SK-N-DZ (cell line): ENCODE data around the gene REEP1.
"Not testable (repeated sequence)": the region's sequence is repeated elsewhere in the genome, so short reads cannot be mapped to it uniquely, and the experiment has no call there.

Experiments
- DNase-seq: peaks from one replicate; pipeline ENCODE4 v3.0.0-alpha.2; 2015; ENCODE audit warnings: low spot score

The REEP1 gene

DNA sequence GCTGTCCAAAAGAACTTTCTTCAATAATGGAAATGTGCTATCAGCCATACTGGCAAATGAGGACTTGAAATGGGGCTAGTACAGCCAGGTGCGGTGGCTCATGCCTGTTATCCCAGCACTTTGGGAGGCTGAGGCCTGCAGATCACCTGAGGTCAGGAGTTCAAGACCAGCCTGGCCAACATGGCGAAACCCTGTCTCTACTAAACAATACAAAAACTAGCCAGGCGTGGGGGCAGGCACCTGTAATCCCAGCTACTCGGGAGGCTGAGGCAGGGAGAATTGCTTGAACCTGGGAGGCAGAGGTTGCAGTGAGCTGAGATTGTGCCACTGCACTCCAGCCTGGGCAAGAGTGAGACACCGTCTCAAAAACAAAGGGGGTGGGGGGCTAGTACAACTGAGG is 92.6 kb downstream of the REEP1 start:
- not testable (repeated sequence) for DNase-seq

DNA sequence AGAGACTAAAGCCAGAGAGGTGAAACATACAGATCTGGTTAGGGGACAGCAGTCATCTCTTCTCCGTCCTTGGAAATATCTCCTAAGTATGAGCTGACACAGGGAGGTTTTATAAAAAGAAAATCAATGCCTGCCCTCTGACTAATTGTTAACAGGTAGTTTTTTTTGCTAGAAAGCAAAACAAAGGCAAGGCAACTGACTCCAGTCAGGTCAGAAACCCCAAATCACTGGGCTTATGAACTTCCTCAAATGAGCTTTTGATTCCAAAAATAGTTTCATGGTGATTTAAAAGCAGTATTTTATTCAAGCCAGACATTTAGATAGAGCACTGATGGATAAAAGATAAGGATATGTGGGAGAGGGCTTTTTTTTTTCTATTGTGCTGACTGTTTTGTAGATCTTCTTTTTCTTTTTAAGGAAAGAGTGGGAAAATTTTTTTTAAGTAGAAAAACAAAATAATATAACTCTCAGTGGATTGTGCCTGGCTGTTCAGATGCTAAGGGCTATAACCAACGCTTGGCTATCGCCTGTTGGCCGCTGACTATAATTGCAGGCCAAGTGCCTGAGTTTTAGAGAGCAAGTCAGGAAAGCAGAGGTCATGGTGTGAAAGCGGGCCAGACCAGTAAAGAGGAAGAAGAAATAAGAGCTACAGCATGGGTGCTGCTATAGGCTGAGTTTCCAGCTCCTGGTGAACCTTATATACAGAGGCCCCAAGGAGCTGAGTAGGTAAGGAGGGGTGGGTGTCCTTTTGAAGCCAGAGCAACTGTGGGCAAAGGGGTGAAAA is 93.3 kb downstream of the REEP1 start:
- DNase-seq = no peak

DNA sequence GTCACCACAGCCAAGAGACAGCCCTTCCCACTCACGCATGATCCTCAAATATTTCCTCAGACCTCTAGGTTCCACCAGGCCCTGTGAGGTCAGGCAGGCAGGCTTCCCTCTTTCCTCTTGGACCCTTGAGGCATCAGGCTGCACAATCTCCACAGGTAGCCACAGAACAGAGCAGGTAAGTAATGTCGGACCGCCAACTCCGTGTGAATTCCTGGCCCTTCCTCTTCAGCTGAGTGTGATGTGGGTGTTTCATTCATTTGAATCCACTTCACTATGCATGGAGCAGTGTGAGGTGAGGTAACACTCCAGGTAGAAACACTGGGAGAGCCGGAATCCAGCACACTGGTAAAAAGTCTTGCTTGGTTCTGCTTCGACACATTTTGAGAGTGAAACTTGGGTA is 94.2 kb downstream of the REEP1 start:
- no peak for DNase-seq

DNA sequence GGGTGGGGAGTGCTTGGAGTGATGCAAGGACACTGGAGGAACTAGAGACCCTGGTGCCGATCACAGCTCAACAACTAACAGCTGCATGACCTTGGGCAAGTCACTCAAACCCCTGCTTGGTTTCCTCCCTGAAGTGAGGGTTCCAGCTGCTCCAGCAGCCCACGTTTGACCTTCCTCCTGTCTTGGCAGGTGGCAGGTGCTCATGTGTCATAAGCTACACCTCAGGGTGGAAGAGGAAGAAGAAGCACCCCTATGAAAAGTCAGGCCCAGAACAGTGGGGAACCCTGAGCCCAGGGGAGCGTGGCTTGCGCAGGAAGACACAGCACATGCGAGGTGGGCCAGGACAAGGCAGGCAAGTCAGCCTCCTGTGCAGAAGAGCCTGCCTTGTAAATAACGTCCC is 95.8 kb downstream of the REEP1 start:
- DNase-seq = no peak

DNA sequence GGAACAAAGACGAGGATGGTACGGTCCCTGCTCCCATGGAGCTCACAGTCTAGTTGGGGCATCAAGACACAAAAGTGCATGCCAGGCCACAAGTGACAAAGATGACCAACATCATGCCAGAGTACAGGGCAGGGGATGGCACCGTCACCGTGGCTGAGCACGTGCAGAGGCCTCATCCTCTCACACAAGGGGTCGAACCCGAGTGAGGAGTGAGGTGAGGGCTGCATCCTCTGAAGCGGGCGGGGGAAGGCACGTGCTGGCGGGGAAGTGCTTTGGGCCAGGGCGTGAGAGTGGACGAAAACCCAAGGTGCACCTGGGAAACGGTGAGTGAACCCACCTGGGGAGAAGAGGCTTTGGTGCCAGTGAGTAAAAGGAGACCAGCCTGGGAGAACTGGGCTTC is 97.2 kb downstream of the REEP1 start:
- no peak for DNase-seq

DNA sequence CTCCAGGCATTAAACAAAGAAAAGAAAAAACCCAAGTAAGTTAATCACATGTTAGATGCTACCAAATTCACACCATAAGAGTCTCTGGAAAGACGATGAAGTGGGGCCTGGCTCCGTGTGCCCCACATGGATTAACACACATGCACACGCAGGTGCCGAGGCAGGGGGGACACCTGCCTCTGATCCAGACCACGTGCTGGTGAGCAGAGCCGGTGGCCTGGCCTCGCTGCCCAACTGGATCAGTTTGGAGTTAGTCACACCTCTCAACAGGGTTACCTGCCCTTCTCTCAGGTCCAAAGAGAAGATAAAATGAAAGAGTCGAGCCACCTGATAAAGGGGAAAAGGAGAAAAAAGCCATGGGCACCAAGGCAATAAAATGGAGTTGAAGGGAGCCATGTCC is 97.7 kb downstream of the REEP1 start:
- DNase-seq = no peak

DNA sequence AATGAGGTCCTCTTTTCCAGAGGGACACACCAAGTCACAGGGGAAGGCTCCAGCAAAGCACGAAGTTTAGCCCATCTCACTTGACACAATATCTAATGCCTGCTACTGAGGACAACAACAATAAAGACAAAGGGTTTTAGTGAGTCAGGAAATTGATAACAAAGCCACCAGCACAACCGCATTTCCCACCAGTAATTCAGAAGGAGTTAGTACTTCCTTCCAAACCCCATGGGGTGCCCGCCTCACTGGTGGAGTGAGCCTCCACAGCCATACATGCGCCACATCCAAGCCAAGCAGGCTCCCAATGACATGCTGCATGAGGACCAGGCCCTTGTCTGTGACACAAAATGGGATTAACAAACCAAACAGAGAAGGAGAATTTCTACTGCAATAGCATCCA is 98.1 kb downstream of the REEP1 start:
- DNase-seq = no peak

DNA sequence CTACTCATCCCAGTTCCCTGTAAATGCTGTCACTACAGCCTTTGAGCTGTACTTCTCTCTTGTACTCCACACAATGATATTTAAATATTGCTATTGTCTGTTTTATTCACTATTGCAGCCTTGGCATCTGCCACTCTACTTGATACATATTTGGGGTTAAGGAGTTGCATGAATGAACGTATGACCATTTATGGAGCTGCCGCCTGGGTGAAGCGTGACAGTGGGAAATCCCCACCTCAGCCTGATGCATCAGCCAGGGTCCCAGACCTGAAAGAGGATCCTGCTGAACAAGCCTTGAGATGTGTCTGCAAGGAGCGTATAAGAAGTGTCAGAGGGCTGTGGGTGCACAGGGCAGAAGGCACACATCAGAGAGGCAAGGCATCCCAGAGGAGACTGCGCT is 99.1 kb downstream of the REEP1 start:
- DNase-seq = no peak

DNA sequence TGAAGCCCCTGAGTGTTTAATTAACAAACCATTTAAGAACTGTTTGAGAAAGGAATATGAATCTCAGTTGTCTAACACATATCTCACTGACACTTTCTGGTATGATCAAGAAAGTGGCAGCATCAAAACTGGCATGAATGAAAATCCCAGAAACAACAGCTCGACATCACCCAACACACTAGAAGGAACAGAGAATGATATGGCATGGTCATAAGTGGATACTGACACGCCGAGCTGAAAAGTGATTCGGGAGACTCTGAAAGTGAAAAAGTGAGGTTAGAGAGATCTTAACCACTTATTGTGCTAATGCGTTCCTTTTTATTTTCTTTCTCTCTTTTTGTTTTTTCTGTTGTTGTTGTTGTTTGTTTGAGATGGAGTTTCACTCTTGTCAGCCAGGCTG is 100.3 kb downstream of the REEP1 start:
- no peak for DNase-seq

DNA sequence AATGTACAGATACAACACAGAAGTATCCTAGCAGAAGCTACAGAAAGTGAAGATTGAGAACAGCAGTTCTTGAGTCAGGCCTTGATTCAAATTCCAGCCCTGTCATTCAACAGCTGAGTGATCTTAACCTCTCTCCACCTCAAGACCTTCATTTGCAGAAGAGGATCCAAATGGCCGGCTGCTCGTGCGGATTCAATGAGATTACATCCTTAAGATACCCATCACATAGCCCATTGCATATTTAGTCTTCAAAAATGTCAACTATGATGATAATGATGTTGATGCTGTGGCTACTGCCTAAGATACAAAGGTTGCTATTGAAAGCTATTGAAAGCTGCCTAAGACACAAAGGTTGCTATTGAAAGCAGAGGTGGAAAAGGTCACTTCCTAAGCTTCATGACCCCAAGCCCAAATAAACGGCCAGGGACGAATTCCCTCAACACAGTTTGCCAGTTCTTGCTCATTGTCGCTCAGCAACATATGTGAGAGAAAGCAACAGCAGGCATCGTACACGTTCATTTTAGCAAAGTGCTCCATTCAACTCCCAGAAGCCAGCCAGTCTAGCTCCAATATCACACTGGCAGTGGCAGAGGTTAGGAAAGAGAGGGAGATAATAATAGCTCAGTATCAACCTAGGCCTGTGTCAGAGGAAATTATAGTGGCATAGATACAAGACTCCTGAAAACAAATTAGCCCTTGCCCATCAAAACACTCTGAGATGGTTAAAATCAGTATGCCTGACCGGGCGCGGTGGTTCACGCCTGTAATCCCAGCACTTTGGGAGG is 102.0 kb downstream of the REEP1 start:
- DNase-seq = no peak

DNA sequence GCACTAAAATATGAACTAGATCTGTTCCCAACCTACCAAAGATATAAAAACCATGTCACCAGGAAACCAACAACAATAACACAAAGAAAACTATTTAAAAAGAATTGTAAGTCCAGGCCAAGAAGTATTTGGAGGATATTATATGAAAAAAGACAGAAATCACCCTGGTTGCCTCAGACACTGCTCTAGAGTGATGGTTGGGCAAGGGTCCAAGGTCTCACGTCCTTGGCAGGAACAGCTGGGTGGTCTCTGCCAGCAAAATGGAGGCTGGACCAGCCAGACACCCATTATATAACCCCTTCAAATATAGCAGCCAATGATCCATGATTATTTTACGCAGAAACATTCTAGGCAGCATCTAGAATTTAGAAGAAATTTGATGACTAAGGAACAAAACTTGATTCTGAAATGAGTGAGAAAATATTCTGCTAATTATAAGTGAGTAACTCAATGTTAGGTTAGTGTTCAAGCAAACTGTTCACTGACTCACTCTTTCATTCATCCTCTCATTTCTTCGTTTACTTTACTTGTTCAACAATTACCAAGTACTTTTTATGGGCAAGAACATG is 102.8 kb downstream of the REEP1 start:
- no peak for DNase-seq

DNA sequence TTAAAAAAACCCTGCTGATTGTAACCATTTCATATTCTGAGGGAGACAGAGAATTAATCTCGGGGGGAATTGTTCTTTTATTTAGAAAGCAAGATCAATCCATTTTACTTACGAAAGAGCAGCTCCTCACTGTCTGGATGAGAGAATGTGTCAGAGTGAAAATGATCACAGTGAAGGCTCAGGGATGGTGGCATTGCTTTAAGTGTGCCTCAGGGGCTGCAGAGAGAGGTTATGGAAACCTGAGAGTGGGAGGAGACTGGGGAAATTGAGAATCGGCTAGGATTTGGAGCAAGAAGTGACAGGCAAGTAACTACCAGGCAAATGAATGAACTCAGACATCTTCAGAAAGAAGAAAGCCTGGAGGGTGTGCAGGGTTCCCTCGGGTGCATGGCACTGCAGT is 104.0 kb downstream of the REEP1 start:
- no peak for DNase-seq

DNA sequence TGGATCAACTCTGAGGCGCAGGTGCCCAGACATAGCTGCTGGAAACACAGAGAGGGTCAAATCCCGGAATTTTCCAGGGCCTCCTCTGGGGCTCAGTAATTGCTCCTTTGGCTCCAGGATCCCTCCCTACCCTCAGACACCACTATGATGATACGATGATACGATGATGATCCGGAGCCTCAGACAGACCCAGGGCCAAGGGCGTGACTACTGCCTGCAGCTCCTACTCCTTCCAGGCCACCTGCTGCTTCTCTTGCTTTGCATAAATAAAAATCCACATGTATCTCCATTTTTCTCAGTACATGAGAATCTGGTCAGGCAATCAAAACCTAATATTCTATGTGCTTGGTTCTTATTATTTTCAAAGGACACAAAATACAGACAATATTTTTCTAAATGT is 104.5 kb downstream of the REEP1 start:
- DNase-seq = no peak

DNA sequence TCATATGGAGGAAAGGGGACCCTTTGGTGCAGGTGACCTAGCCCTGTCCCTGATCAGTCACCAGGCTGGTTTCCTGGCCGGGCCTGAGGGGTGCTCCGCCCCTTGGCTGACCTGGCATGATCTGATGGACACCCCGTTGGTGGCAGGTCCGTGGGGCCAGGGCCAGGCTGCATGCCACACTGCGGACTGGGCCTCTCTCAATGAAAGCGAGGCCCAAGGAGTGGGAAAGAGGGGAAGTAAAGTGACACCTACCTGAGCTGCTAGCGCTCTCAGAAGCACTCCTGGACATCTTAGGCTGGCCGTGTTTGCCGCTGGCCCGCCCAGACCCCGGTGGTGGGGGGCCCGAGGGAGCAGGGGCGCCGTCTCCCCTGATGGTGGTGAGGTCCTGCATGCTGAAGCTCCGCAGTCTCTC is 105.0 kb downstream of the REEP1 start:
- DNase-seq = no peak

DNA sequence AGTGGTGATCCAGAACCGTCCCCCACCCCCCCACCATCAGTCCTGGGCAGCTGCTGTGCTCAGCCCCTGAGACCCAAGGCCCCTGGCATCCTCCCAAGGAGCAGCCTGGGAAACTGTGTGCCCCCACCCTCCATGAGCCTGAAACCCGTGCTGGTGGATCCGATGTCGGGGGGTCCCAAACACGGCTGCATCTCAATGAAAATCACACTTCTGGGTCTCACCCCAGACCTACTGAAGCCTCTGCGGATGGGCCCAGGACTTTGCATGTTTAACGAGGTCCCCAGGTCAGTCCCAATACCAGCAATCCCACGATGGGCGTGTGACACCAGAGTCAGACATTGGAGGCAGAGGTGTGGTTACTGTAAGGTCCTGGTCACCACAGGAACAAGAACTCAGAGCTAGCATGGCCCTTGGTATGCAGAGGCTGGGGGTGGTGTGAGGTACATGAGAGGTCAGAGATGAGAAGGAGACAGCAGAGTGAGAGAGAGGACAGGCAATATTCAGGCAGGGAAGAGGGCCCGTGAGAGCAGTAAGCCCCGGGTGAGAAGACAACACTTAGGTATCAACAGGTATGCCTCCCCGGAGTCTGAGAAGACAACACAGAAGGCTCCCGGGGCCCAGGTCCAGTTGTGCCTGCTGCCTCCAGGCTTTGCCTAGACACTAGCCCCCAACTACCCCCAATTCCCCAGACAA is 105.6 kb downstream of the REEP1 start:
- no peak for DNase-seq

DNA sequence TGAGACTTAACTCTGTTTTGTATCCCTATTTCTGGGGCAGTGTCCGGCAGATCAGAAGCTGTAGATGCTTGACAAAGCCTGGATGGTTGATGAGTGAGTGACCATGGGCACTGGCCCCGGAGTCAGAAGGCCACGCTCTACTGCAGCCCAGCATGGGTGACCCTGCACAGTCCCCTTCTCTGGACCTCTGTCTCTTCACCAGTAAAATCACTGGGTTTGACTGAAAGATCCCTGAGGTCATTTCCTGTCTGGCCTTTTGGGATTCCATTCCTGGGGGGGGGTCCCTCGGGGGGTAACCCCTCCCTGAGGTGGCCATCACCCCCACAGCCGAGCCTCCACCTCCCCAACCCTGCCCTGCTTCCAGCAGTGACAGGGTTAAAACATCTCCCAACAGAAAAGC is 106.5 kb downstream of the REEP1 start:
- no peak for DNase-seq

DNA sequence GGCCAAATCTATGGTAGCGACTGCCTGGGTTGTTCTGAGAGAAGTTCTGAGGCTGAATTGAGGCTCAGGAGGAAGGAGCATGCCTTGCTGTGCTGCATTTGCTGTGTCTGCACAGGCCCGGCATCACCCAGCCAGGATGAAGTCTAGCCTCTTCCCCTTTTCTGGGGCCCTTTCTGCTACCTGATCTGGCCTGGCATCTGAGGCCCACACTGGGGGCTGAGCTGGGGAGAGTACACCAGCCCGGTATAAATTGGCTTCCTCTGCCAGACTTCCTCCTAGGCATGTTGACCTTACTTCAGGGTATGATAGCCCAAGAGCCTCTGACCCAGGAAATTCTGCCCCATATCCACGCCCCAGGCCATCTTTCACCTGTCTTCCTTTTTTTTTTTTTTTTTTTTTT is 108.2 kb downstream of the REEP1 start:
- DNase-seq = no peak

DNA sequence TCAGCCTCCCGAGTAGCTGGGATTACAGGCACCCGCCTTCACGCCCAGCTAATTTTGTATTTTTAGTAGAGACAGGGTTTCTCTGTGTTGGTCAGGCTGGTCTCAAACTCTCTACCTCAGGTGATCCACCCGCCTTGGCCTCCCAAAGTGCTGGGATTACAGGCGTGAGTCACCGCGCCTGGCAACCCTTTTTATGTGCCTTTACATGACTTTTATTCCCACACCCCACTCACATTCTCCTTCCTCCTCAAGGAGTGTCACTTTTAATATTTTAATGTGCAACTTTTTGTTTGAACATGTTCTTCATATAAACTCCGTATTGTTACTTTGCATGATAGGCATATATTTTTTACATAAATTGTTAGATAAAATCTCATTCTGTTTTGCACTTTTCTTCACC is 108.9 kb downstream of the REEP1 start:
- DNase-seq = not testable (repeated sequence)

DNA sequence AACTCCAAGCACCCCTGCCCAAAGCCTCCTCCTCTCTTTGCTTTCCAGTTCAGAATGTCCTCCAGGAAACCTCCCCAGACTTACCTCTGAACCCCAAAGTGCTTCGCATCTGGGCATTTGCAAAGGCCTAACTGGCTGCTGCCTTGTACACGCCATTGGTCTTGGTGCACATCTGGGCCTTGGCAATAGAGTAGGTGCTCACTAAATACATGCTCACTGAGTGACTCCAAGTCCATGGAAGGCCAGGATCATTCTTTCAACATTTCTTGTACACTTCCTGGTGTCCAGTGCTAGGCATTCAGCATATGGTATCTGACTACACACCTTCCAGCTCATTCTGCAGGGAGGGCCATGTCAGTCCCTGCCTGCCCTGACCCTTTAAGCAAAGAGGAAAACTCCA is 109.7 kb downstream of the REEP1 start:
- no peak for DNase-seq

DNA sequence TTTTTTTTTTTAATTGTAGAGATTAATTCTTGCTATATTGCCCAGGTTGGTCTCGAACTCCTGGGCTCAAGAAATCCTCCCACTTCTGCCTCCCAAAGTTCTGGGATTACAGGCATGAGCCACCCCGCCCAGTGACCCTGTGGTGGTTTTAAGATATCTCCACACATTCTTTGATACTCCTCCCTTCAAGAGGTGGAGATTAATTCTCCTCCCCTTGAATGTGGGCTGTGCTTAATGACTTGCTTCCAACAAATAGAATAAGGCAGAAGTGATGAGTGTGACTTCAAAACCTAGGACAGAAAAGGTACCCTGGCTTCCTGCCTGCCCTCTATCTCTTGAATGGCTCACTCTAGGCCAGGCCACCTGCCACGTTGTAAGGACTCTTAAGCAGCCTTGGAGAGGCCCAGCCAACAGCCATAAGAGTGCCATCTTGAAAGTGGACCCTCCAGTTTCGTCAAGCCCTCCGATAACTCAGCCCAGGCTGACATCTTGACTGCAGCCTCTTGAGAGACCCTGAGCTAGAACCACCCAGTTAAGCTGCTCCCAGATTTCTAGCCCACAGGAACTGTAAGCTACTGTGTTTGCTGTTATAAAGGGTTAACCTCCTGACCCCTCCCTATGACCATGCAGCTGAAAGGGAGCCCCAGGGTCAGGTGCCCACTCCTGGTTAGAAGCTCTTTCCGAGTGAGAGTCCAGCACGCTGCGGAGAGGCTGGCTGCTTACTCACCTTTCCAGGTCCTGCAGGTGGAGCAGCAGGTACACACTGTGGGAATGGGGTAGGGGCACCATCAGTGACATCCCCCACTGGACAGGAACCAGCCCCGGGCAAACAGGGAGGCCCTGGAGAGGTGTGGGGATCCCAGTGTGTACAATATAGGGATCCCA is 110.5 kb downstream of the REEP1 start:
- DNase-seq = no peak

DNA sequence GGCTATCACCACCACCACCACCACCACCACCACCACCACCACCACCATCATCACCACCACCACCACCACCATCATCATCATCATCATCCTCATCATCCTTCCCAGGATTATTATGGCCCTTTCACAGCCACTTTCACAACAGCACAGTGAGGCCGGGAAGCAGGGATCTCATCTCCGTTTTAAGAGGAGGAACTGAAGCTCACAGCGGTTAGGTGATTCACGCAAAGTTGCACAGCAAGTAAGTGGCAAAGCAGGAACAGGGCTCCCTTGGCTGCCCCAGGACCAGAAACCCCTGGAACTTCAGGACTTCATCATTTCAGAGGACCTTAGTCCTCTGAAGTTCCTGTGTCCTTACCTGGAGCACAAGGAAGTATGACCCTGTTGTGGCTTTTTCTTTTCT is 111.4 kb downstream of the REEP1 start:
- DNase-seq = no peak
